HTERT RPE-1 (cell line): ENCODE data around the gene MAP2K6.

ENCODE experiments used
- in situ Hi-C: fragments of 300-500 bp; cut with MboI; formaldehyde crosslinking; loops from 4 replicates; pipeline ENCODE4 v1.14.3; 2020; ENCODE audit warnings: low sequenced_read_pairs

MAP2K6 gene

GRCh38 chr17:69486779-69487637 is 72.5 kb downstream of the MAP2K6 start:
- in situ Hi-C loops: no loop called here

- in situ Hi-C loops: no loop called here
Observed at GRCh38 chr17:69489313-69489712, 74.8 kb downstream of the MAP2K6 start.

GRCh38 chr17:69492410-69493071 is 78.0 kb downstream of the MAP2K6 start:
- in situ Hi-C loops: no loop called here

GRCh38 chr17:69495787-69496186 is 81.3 kb downstream of the MAP2K6 start:
- in situ Hi-C loops: no loop called here

- in situ Hi-C loops: no loop called here
Observed at GRCh38 chr17:69497161-69497560, 82.7 kb downstream of the MAP2K6 start.

GRCh38 chr17:69499318-69499717 is 84.8 kb downstream of the MAP2K6 start:
- in situ Hi-C loops: no loop called here

GRCh38 chr17:69500911-69501429 is 86.5 kb downstream of the MAP2K6 start:
- in situ Hi-C loops: no loop called here

GRCh38 chr17:69501591-69502468 is 87.3 kb downstream of the MAP2K6 start:
- in situ Hi-C loops: no loop called here

GRCh38 chr17:69503711-69504110 is 89.2 kb downstream of the MAP2K6 start:
- in situ Hi-C loops: no loop called here

- in situ Hi-C loops: no loop called here
Observed at GRCh38 chr17:69505740-69506139, 91.2 kb downstream of the MAP2K6 start.

GRCh38 chr17:69506489-69506888 is 92.0 kb downstream of the MAP2K6 start:
- in situ Hi-C loops: no loop called here

GRCh38 chr17:69508814-69509213 is 94.3 kb downstream of the MAP2K6 start:
- in situ Hi-C loops: no loop called here

- in situ Hi-C loops: no loop called here
Observed at GRCh38 chr17:69511250-69511649, 96.8 kb downstream of the MAP2K6 start.

- in situ Hi-C loops: no loop called here
Observed at GRCh38 chr17:69512946-69513345, 98.4 kb downstream of the MAP2K6 start.

GRCh38 chr17:69516225-69516624 is 101.7 kb downstream of the MAP2K6 start:
- in situ Hi-C loops: no loop called here

GRCh38 chr17:69516911-69517310 is 102.4 kb downstream of the MAP2K6 start:
- in situ Hi-C loops: no loop called here

- in situ Hi-C loops: no loop called here
Observed at GRCh38 chr17:69518951-69519350, 104.5 kb downstream of the MAP2K6 start.

GRCh38 chr17:69523244-69523861 is 108.9 kb downstream of the MAP2K6 start:
- in situ Hi-C loops: no loop called here

GRCh38 chr17:69524854-69525253 is 110.4 kb downstream of the MAP2K6 start:
- in situ Hi-C loops: no loop called here
